ENCODE results near the gene PRR36.
"Not testable (repeated sequence)": the region's sequence is repeated elsewhere in the genome, so short reads cannot be mapped to it uniquely, and the experiment has no call there.

The PRR36 gene

GRCh38 chr19:7898967-7899366 lies 24.8 kb upstream of the PRR36 start:
- DNase-seq (ENCODE audit: low read depth) = no peak

- DNase-seq (ENCODE audit: low read depth) = no peak
Observed at GRCh38 chr19:7897292-7897691, 23.1 kb upstream of the PRR36 start.

GRCh38 chr19:7895565-7895964 lies 21.4 kb upstream of the PRR36 start:
- DNase-seq (ENCODE audit: low read depth) = no peak

- no peak for DNase-seq (ENCODE audit: low read depth)
Observed at GRCh38 chr19:7894612-7895309, 20.6 kb upstream of the PRR36 start.

- not testable (repeated sequence) for DNase-seq (ENCODE audit: low read depth)
Observed at GRCh38 chr19:7893362-7894101, 19.3 kb upstream of the PRR36 start.

GRCh38 chr19:7888826-7889217 lies 14.6 kb upstream of the PRR36 start:
- no peak for DNase-seq (ENCODE audit: low read depth)

GRCh38 chr19:7888145-7888825 lies 14.1 kb upstream of the PRR36 start, which contains the start of gene LRRC8E:
TSS of gene LRRC8E (plus strand) at chr19:7888510. CDS start at chr19:7895604, 7,094 bp downstream.
- DNase-seq (ENCODE audit: low read depth) = peak; percentile 30

GRCh38 chr19:7887408-7888144 lies 13.4 kb upstream of the PRR36 start:
- no peak for DNase-seq (ENCODE audit: low read depth)

- no peak for DNase-seq (ENCODE audit: low read depth)
Observed at GRCh38 chr19:7885818-7886217, 11.6 kb upstream of the PRR36 start.

GRCh38 chr19:7883796-7884570 lies 9.8 kb upstream of the PRR36 start:
- no peak for DNase-seq (ENCODE audit: low read depth)

GRCh38 chr19:7883105-7883504 lies 8.9 kb upstream of the PRR36 start:
- DNase-seq (ENCODE audit: low read depth) = no peak

GRCh38 chr19:7881910-7882309 lies 7.7 kb upstream of the PRR36 start:
- DNase-seq (ENCODE audit: low read depth) = no peak

GRCh38 chr19:7879836-7880235 lies 5.6 kb upstream of the PRR36 start:
- no peak for DNase-seq (ENCODE audit: low read depth)

GRCh38 chr19:7879111-7879807 lies 5.1 kb upstream of the PRR36 start:
- DNase-seq (ENCODE audit: low read depth) = no peak

- no peak for DNase-seq (ENCODE audit: low read depth)
Observed at GRCh38 chr19:7877249-7877836, 3.2 kb upstream of the PRR36 start.

GRCh38 chr19:7874897-7875273 lies 695 bp upstream of the PRR36 start:
- DNase-seq (ENCODE audit: low read depth) = no peak

- DNase-seq (ENCODE audit: low read depth) = no peak
Observed at GRCh38 chr19:7873304-7874075, 700 bp downstream of the PRR36 start.

- DNase-seq (ENCODE audit: low read depth) = no peak
Observed at GRCh38 chr19:7872306-7873204, 1.6 kb downstream of the PRR36 start.

Measured in activated T-cell treated with anti-CD3 and anti-CD28 coated beads for 24 hours (primary cell).